NCI-H2171 treated with DMSO at 0.1 percent for 48 hours (cell line): ENCODE results near the gene HACD2.

Experiments
- DNase-seq: peaks from one replicate; lab custom pipeline; 2025; lab: John Stamatoyannopoulos, UW

Gene HACD2

GRCh38 chr3:123481071-123481470 is 103.8 kb downstream of the HACD2 start:
- no peak for DNase-seq

- DNase-seq, result no peak
Observed at GRCh38 chr3:123480428-123480827, 104.4 kb downstream of the HACD2 start.

- DNase-seq, result no peak
Observed at GRCh38 chr3:123479891-123480290, 105.0 kb downstream of the HACD2 start.

GRCh38 chr3:123478314-123478713 is 106.5 kb downstream of the HACD2 start:
- DNase-seq, result no peak

GRCh38 chr3:123476967-123477750 is 107.7 kb downstream of the HACD2 start:
- DNase-seq, result peak; percentile 25

- no peak for DNase-seq
Observed at GRCh38 chr3:123475786-123476185, 109.1 kb downstream of the HACD2 start.

GRCh38 chr3:123471106-123471505 is 113.7 kb downstream of the HACD2 start:
- no peak for DNase-seq

- DNase-seq, result no peak
Observed at GRCh38 chr3:123469323-123469995, 115.4 kb downstream of the HACD2 start.

GRCh38 chr3:123467046-123467445 is 117.8 kb downstream of the HACD2 start:
- DNase-seq, result no peak

GRCh38 chr3:123464211-123464610 is 120.6 kb downstream of the HACD2 start:
- no peak for DNase-seq

GRCh38 chr3:123459862-123460261 is 125.0 kb downstream of the HACD2 start:
- DNase-seq, result no peak

- no peak for DNase-seq
Observed at GRCh38 chr3:123458255-123458654, 126.6 kb downstream of the HACD2 start.

- DNase-seq, result no peak
Observed at GRCh38 chr3:123457841-123458240, 127.0 kb downstream of the HACD2 start.

GRCh38 chr3:123453675-123454074 is 131.2 kb downstream of the HACD2 start:
- DNase-seq, result peak; percentile 17

GRCh38 chr3:123451186-123451585 is 133.7 kb downstream of the HACD2 start:
- no peak for DNase-seq

- no peak for DNase-seq
Observed at GRCh38 chr3:123449997-123450604, 134.8 kb downstream of the HACD2 start.

GRCh38 chr3:123449102-123449996 is 135.5 kb downstream of the HACD2 start:
- DNase-seq, result peak; percentile 12

GRCh38 chr3:123448536-123449101 is 136.2 kb downstream of the HACD2 start, which contains the start of gene ADCY5:
ADCY5 (minus strand) TSS chr3:123449090; CDS start chr3:123448545, 545 bp downstream.
- no peak for DNase-seq

GRCh38 chr3:123447749-123448517 is 136.9 kb downstream of the HACD2 start:
- DNase-seq, result peak; percentile 48

- DNase-seq, result no peak
Observed at GRCh38 chr3:123447416-123447748, 137.5 kb downstream of the HACD2 start.

- no peak for DNase-seq
Observed at GRCh38 chr3:123446610-123447109, 138.2 kb downstream of the HACD2 start.
